SK-N-MC (cell line): ENCODE data around the gene GSG1L.
A peak's percentile ranks its signal among the peaks of the same experiment; 100 is the strongest.
"Not testable (repeated sequence)": the region's sequence is repeated elsewhere in the genome, so short reads cannot be mapped to it uniquely, and the experiment has no call there.

Experiments
- DNase-seq: peaks from one replicate; pipeline ENCODE4 v3.0.0-alpha.2; 2011; ENCODE audit warnings: low read depth, low spot score
- H3K27ac ChIP-seq: fragments of 200-600 bp; sonication (generic); 2 replicates; pipeline ENCODE4 v1.5.1; 2016; ENCODE audit warnings: mixed run types
- H3K36me3 ChIP-seq: fragments of 200-600 bp; sonication (generic); 2 replicates; pipeline ENCODE4 v1.6.1; 2017; ENCODE audit warnings: antibody characterized with exemption, low read length, mixed read lengths; ENCODE audit not compliant: insufficient read depth
- H3K4me3 ChIP-seq: fragments of 200-600 bp; sonication (generic); 2 replicates; pipeline ENCODE4 v1.5.1; 2016
- H3K9ac ChIP-seq: fragments of 200-600 bp; sonication (generic); 2 replicates; pipeline ENCODE4 v1.8.0; 2017; ENCODE audit warnings: mixed run types, mixed read lengths; ENCODE audit not compliant: insufficient read length
- H3K9me3 ChIP-seq: fragments of 200-600 bp; sonication (generic); 2 replicates; pipeline ENCODE4 v1.6.1; 2017; ENCODE audit warnings: low read depth, mild to moderate bottlenecking, antibody characterized with exemption, low read length, moderate library complexity, mixed read lengths
- EZH2 ChIP-seq: fragments of 200-600 bp; sonication (generic); IDR thresholded peaks from one replicate; pipeline ENCODE4 v1.6.1; 2017; ENCODE audit warnings: antibody characterized with exemption
- FOXP2 ChIP-seq: optimal IDR thresholded peaks from 2 replicates; pipeline ENCODE3; 2011; ENCODE audit warnings: mild to moderate bottlenecking, moderate library complexity; ENCODE audit not compliant: insufficient read depth; ENCODE audit errors: extremely low read length, control extremely low read depth
- POLR2AphosphoS5 ChIP-seq: IDR thresholded peaks from 2 replicates; pipeline ENCODE4 v1.6.1; 2012; ENCODE audit warnings: mild to moderate bottlenecking, low read depth, low read length, borderline replicate concordance

Gene GSG1L

DNA sequence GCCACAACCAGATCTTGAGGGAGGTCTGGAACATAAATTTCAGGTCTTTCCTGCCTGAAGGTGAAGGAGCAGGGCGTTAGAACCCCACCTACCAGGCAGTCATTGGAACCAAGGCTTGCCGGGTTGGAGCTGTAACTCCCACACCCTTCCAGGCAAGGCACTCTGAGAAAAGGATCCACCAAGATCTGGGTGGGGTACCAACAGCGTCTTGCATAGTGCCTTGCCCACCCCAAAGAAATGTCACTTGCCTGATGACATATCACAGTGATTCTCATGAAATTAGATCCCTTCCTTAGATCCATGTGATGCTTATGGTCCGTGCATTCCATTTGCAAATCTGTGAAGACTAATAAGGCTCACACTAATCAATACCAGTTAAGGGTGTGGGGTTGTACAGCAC lies 312.3 kb downstream of the GSG1L start:
- no peak for DNase-seq
- Histone ChIP-seq H3K9ac (no peak overlapping the region), H3K9me3 (no peaks in the 10 kb centered on the region), H3K27ac (no peak overlapping the region), H3K4me3 (no peak overlapping the region), H3K36me3 (no peaks in the 10 kb centered on the region)
- TF ChIP-seq POLR2AphosphoS5 (no peak), FOXP2 (no peak), EZH2 (no peak)

DNA sequence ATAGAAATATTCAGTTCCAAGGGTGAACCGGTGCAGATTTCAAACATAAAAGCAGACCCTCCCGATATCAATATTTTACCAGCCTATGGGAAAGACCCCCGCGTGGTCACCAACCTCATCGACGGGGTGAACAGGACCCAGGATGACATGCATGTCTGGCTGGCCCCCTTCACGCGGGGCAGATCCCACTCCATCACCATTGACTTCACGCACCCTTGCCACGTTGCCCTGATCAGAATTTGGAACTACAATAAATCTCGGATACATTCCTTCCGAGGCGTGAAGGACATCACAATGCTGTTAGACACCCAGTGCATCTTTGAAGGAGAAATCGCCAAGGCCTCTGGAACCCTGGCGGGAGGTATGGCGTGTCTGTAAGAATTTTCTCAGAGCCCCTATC lies 313.6 kb downstream of the GSG1L start:
- H3K9ac ChIP-seq: no peak overlapping the region
- H3K27ac ChIP-seq: no peak overlapping the region
- no peaks in the 10 kb centered on the region for H3K9me3 ChIP-seq
- no peak overlapping the region for H3K4me3 ChIP-seq
- TF ChIP-seq POLR2AphosphoS5 (no peak), EZH2 (no peak), FOXP2 (no peak)
- no peaks in the 10 kb centered on the region for H3K36me3 ChIP-seq
- no peak for DNase-seq

DNA sequence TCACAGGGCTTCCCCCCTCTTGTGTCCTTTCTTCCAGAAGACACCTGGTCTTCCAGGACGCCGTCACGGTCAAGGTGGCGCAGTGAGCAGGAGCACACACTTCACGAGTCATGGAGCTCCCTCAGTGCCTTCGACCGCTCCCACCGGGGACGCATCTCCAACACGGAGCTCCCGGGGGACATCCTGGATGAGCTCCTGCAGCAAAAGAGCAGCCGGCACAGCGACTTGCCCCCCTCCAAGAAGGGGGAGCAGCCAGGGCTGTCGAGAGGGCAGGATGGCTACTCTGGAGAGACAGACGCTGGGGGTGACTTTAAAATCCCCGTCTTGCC lies 314.0 kb downstream of the GSG1L start:
- no peak overlapping the region for H3K9ac ChIP-seq
- no peaks in the 10 kb centered on the region for H3K36me3 ChIP-seq
- no peak for DNase-seq
- H3K9me3 ChIP-seq: no peaks in the 10 kb centered on the region
- TF ChIP-seq EZH2 (no peak), FOXP2 (no peak), POLR2AphosphoS5 (no peak)
- no peak overlapping the region for H3K27ac ChIP-seq
- no peak overlapping the region for H3K4me3 ChIP-seq

DNA sequence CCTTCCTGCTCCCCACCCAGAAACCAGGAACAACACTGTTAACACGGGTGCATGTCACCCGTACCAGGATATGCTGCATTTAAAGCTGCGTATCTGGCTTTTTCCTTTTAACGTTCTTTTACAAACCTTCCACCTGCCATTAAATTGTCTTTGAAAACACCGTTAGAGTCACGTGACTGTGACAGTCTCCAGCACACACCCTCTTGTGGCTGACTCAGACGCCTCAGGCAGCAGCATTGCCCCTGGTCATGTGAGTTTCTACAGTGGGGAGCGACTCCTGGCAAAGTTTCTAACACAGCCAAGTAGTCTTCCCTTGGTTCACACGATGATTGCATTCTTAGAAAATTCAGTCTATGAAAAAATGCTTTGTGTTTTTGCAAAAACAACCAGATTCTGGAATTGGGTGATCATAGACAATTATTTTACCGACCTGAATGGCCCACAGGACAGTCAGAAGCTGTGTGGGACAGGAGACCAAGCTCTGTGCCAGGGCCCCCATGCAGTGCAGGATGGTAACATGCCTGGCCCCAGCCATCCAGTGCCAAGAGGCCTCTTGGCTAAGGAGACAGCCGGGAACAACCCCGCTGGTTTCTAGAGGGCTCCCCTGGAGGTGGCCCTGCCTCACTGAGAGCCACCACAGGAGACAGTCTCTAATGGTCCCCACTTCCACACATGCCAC lies 314.5 kb downstream of the GSG1L start:
- peak; percentile 3 for DNase-seq
- Histone ChIP-seq H3K27ac (no peak overlapping the region), H3K9ac (no peak overlapping the region)

DNA sequence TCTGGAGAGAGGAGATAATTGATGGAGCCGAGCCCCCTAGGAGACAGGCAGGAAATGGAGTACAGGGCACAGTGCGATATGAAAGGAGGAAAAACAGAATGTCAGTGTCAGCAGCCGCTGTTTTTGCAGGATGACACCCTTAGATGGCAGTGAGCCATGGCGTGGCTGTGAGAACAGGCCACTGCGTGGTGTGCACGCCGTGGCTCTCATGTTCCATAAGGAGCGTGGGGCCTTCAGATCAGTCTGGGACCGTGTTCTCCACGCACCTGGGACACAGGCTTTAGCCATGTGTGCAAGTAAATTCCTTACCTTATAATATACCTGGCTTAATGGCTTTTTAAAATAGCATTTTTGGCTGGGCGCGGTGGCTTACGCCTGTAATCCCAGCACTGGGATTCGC lies 315.6 kb downstream of the GSG1L start:
- Histone ChIP-seq H3K9ac (no peak overlapping the region), H3K36me3 (no peaks in the 10 kb centered on the region), H3K4me3 (no peak overlapping the region), H3K27ac (no peak overlapping the region), H3K9me3 (no peaks in the 10 kb centered on the region)
- TF ChIP-seq POLR2AphosphoS5 (no peak), EZH2 (no peak), FOXP2 (no peak)
- DNase-seq: no peak

More for the DNA sequence above, 314.5 kb downstream of the GSG1L start:
- Histone ChIP-seq H3K36me3 (no peaks in the 10 kb centered on the region), H3K4me3 (no peak overlapping the region), H3K9me3 (no peaks in the 10 kb centered on the region)
- TF ChIP-seq FOXP2: no peak
- no peak for TF ChIP-seq EZH2
- no peak for TF ChIP-seq POLR2AphosphoS5

DNA sequence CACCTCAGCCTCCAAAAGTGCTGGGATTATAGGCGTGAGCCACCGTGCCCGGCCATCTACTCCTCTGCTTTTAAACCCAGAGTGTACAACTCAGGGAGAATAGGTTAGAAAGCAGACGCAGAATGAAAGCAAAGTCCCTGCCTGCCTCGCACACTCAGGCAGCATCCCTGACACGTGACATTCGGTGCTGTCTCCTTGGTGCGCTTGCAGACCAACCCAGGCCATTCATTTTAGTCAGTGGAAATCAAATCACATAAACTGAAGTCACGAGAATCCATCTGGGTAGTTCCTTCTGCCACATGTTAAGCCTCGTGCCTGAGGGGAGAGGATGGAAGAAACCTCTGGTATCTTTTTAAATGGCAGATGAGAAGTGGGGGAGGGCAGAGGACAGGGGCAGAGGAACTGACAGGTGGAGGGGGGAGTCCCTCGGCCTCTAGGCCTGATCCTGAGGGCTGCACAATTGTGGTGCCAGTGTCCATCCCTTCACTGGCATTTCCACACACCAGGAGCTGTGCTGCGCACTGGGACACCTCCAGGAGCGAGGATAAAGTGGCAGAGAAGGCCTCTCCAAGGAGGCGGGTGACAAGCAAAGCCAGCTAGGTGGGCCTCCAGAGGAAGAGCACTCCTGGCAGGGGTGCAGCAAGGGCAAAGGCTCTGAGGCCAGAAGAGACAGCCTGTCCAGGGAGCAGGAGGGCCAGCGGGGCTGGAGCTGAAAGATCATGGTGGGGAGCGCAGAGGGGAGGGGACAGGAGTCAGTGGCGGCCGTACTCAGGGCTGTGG lies 317.2 kb downstream of the GSG1L start:
- Histone ChIP-seq H3K27ac (no peak overlapping the region), H3K9me3 (no peaks in the 10 kb centered on the region), H3K36me3 (no peaks in the 10 kb centered on the region), H3K4me3 (no peak overlapping the region), H3K9ac (no peak overlapping the region)
- TF ChIP-seq EZH2 (no peak), FOXP2 (no peak), POLR2AphosphoS5 (no peak)
- no peak for DNase-seq

DNA sequence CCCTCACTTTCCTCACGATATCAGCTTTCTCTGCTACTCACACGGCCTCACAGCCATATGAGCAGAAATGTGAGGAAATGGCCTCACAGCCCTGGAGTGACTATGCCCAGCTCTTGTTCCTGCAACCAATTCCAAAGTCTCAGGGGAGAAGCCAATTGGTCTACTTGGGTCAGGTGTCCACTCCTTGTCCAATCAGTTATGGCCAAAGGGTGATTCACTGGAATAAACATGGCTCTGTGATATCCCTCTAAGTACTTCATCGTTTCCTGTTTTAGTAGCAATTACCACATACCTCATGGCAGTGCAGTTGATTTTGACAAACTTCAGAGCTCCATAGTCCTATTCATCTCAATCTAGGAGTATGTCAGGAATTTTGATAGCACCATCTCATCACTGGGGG lies 318.2 kb downstream of the GSG1L start:
- no peak overlapping the region for H3K4me3 ChIP-seq
- H3K9ac ChIP-seq: no peak overlapping the region
- no peaks in the 10 kb centered on the region for H3K9me3 ChIP-seq
- DNase-seq: no peak
- TF ChIP-seq EZH2: no peak
- no peak for TF ChIP-seq POLR2AphosphoS5
- no peak for TF ChIP-seq FOXP2
- no peaks in the 10 kb centered on the region for H3K36me3 ChIP-seq
- no peak overlapping the region for H3K27ac ChIP-seq

DNA sequence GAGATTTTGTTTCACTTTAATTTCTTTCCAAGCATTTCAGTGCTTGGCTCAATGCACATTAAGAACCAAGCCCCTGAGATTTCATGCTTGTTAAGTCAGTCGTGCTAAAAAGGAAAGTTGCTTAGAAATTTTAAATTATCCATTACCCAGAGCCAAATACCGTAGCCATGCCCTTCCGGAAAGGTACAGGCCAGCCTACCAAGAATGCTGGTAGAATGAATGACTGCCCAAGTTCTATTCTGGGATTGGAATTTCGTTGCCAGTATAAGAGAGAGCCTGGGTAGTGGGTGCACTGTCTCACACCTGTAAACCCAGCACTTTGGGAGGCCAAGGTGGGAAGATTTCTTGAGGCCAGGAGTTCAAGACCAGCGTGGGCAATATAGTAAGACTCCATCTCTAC lies 319.6 kb downstream of the GSG1L start:
- TF ChIP-seq FOXP2 (no peak), EZH2 (no peak), POLR2AphosphoS5 (no peak)
- Histone ChIP-seq H3K27ac (no peak overlapping the region), H3K4me3 (no peak overlapping the region), H3K9me3 (no peaks in the 10 kb centered on the region), H3K36me3 (no peaks in the 10 kb centered on the region), H3K9ac (no peak overlapping the region)
- no peak for DNase-seq

DNA sequence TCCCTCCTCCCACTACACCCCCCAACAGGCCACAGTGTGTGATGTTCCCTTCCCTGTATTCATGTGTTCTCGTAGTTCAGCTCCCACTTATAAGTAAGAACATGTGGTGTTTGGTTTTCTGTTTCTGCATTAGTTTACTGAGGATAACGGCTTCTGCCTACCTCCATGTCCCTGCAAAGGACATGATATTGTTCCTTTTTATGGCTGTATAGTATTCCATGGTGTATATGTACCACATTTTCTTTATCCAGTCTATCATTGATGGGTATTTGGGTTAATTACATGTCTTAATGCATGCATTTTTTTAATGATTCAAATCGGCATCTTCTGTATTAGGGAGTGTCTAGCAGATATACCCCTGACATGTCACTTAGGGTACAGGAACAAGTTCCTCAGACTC lies 320.5 kb downstream of the GSG1L start:
- not testable (repeated sequence) for H3K9me3 ChIP-seq, H3K27ac ChIP-seq, DNase-seq, H3K36me3 ChIP-seq, H3K9ac ChIP-seq, H3K4me3 ChIP-seq
